ENCODE data around the gene DRAP1.

Gene DRAP1

GRCh38 chr11:65903715-65904114 is 15.5 kb upstream of the DRAP1 start:
- DNase-seq (ENCODE audit: low read depth): no peak

DNA sequence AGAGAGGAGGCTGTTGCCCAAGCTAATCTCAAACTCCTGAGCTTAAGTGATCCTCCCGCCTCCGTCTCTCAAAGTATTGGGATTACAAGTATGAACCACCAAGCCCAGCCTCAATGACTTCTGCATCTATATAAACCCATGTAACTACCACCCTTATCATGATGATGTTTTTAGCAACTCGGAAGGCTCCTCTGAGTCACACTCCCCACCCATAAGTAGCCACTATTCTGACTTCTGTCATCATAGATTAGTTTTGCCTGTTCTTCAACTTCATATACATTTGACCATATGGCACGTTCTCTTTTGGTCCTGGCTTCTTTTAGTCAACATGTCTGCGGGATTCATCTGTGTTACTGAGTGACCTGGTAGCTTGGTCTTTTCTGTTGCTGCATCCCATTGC is 12.6 kb upstream of the DRAP1 start:
- no peak for DNase-seq (ENCODE audit: low read depth)

DNA sequence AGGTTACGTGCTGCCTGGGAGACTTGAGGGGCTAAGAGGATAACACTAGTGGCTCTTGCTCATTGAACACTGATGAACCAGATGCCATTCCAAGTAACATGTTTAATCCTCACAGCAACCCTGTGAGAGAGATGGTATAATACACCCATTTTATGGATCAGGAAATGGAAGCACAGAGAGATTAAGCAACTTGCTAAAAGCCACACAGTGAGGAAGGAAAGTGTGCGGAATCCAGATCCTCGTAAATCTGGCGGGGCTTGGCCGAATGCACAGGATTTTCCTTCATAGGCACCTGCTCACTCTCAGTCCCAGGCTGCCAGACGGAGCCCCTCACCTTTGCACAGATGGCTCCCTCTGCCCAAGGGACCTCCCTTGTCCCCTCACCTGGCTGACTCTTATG is 11.3 kb upstream of the DRAP1 start:
- no peak for DNase-seq (ENCODE audit: low read depth)

- no peak for DNase-seq (ENCODE audit: low read depth)
Measured at GRCh38 chr11:65911682-65912568, 7.3 kb upstream of the DRAP1 start.

- no peak for DNase-seq (ENCODE audit: low read depth)
Measured at GRCh38 chr11:65912845-65913244, 6.4 kb upstream of the DRAP1 start.

DNA sequence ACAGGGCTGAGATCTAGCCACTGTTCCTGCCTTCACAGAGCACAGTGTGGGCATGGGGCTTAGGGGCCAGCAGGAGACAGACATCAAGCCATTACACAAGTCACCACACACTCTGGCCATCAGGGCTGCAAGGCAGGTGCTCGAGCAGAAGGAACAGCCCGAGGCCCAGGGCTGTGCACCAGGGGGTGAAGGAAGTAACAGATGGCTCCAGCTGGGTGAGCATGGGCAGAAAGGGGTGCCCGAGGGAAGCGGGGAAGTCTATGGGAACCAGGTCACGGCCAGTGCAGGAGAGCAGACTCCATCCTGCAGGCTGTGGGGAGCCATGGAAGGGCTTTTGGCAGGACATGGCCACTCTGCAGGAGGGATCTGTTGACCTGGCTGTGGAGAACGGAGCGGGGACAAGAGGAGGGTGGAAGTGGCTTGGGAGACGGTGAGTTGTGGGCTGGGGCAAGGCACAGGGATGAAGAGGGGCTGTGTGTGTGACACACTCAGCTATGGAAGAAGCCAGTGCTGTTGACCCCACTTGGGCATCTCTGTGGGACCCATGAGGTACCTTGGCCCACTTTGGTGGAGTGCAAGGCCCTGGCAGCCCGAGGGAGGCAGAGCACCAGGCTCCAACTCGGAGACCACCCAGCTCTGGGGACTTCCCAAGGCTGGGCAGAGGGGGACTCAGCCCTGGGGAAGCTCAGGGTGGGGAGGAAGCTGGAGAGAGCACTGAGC is 4.0 kb upstream of the DRAP1 start:
- no peak for DNase-seq (ENCODE audit: low read depth)

GRCh38 chr11:65915821-65916251 is 3.4 kb upstream of the DRAP1 start:
- peak; percentile 89 for DNase-seq (ENCODE audit: low read depth)

DNA sequence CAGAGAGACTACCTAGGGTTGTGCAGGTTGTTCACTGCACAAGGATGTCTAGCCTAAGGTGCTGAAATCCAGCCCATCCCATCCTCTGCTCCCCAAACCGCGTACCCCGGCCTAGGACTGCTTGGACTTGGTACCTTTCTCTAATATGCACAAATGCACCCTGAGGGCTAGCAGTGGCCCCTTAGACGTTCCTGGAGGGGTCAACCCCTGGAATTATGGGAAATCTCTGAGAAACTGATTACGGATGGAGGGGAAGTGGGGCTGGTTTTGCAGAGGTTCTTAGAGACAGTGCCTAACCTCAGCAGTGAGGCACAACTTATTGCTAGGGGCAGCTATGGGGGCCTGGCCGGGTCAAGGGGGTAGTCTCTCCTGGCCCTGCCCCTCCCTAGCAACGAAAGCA is 2.8 kb upstream of the DRAP1 start:
- no peak for DNase-seq (ENCODE audit: low read depth)

GRCh38 chr11:65917077-65917433 is 2.2 kb upstream of the DRAP1 start:
- DNase-seq (ENCODE audit: low read depth): no peak

- DNase-seq (ENCODE audit: low read depth): no peak
Measured at GRCh38 chr11:65917434-65918210, 1.6 kb upstream of the DRAP1 start.

DNA sequence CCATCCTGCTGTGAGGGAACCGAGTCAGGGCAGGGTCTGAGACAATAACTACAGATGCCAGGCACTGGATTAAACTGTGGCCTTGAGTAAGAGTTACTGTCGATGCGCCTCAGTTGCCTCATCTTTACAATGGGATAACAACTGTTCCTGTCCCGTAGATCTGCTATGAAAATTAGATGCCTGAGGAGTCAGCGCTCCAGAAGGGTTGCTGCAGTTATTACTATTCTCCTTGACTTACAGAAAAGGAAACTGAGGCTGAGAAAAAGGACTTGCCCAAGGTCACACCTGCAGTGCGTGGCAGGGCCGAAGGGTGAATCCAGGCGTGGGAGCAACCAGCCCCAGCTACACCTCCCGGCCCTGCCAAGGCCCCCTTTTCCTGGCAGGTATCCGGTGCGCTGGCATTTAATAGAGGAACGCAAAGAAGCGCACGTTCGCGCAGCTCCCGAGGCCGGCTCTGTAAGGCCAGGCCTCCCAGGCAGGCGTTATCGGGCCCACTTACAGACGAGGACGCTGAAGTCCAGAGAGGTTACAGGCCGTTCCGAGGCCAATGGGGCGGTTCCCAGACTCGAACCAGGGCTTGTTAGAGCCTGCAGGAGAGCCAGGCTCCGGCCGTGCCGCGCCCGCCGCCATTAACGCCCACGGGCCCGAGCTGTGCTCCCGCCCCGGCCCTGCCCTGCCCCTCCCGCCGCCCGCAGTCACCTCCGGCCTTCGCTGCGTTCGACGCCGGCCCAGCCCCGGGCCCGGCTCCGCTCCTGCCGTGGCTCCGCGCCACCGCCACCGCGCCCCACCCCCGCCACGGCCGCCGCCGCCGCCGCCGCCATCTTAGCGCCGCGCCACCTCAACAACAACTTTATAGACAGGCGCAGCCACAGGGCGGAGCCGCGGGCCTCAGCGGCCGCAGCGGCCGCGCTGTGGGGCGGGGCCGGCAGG is 750 bp upstream of the DRAP1 start, which contains the start of gene C11orf68:
C11orf68 (minus strand) TSS at position 852 of the 930 bp plus-strand sequence; CDS start at position 821, 31 bp downstream.
- DNase-seq (ENCODE audit: low read depth): no peak

GRCh38 chr11:65919573-65920371 is 546 bp downstream of the DRAP1 start:
- DNase-seq (ENCODE audit: low read depth): no peak

DNA sequence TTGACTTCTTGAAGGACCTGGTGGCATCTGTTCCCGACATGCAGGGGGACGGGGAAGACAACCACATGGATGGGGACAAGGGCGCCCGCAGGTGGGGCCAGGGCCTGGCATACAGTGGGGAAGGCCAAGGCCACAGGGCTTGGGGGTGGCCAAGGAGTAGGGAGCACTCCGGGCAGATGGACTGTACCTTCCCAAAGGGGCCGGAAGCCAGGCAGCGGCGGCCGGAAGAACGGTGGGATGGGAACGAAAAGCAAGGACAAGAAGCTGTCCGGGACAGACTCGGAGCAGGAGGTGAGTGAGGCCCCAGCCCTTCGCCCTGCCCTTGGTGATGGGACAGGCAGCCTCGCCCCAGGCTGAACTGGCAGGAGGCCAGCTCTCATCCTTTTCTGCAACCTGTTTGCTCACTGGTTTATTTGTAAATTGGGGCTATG is 1.2 kb downstream of the DRAP1 start:
- no peak for DNase-seq (ENCODE audit: low read depth)

- no peak for DNase-seq (ENCODE audit: low read depth)
Measured at GRCh38 chr11:65921033-65921555, 1.9 kb downstream of the DRAP1 start.

DNA sequence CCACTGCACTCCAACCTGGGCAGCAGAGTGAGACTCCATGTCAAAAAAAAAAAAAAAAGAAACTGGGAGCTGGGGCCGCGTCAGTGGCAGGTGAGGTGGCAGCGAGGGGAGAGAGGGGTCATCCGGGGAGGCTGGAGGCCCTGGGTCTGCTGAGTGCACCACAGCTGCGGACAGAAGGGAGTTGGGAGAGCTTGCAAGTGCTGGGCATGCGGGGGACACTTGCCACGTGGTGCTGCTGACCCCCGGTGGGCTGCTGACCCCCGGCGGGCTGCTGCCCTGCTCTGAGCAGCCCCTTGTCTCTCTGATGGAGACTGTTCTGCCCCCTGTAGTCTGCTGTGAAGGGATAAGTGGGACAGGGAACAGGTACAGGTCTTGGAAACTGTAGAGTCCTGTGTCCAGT is 2.6 kb downstream of the DRAP1 start:
- no peak for DNase-seq (ENCODE audit: low read depth)

DNA sequence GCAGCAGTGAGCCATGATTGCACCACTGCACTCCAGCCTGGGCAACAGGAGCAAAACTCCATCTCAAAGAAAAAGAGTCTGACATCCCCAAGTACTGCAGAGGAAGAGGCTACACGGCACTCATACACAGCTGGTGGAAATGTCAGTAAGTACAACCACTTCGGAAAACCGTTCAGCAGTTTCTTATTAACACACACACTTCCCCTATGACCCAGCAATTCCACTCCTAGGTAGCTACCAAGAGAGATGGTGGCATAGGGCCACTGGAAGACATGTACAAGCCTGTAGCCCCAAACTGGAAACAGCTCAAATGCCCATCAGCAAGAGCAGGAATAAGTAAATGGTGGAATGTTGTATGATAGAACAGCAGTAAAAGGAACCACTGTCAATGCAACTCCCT is 3.3 kb downstream of the DRAP1 start:
- no peak for DNase-seq (ENCODE audit: low read depth)

- no peak for DNase-seq (ENCODE audit: low read depth)
Measured at GRCh38 chr11:65925397-65925796, 6.2 kb downstream of the DRAP1 start.

DNA sequence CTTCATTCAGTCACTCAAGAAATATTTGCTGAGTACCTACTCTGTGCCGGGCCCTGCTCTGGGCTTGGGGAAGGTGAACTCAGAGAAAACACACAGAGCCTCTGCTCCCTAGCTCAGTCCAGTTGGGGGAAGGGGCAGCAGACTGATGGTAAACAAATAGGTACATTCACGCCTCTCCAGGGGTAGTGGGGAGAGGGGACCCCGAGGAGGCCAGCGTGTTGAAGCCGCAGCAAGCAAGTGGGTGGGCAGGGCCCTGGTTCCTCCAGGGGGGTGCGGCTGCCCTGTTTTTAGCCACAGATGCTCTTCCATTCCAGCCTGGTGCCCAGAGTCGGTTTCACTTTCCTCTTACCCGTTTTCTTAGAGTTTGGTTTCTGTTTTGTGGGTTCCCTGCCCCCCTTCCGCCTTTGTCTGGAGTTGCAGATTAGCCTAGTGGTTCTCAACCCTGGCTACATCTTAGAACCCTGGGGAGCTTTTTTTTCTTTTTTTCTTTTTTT is 8.7 kb downstream of the DRAP1 start:
- no peak for DNase-seq (ENCODE audit: low read depth)

DNA sequence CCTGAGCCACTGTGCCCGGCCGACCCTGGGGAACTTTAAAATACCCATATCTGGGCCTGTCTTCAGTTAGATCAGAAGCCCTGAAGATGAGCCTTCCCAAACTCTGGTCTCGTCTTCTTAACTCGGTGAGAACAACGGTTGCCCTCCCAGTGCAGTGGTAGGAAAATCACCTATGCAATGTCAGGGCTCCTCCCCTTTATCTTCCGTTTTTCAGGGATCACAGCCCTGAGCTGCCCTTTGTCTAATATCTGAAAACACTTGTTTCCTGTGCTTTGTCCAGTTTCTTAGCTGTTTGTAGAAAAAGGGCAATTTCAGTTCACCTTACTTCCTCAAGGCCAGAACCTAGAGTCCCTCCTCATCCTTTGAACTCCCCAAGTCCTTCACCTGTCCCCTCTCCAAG is 9.4 kb downstream of the DRAP1 start:
- no peak for DNase-seq (ENCODE audit: low read depth)
